OCI-LY1 (cell line): Measurements from ENCODE around the gene INPP5A.

Experiments used
- CTCF ChIP-seq: fragments of 200-600 bp; sonication (generic), shearing (Covaris generic); IDR thresholded peaks from 2 replicates; pipeline ENCODE4 v1.5.1; 2017; ENCODE audit warnings: mild to moderate bottlenecking, antibody characterized with exemption, low read length, moderate library complexity, mixed read lengths
- EZH2 ChIP-seq: fragments of 200-600 bp; sonication (generic), shearing (Covaris generic); IDR thresholded peaks from 2 replicates; pipeline ENCODE4 v1.8.0; 2017; ENCODE audit warnings: borderline replicate concordance, mixed run types, mild to moderate bottlenecking, antibody characterized with exemption, low read length, moderate library complexity, mixed read lengths

GRCh38 chr10:132784866-132785722 lies 247.5 kb downstream of the INPP5A start:
- no peak for TF ChIP-seq CTCF
- TF ChIP-seq EZH2 = no peak
